ENCODE measurements around the gene ICAM4. TPM values are rescaled to one million over a fixed set of nuclear protein-coding genes. Genes with fewer than 3 reads are reported as not detected.
A peak's percentile ranks its signal among the peaks of the same experiment; 100 is the strongest.

Gene ICAM4
- total RNA-seq, 1 donor from 2014 or later: 2.6 TPM

DNA sequence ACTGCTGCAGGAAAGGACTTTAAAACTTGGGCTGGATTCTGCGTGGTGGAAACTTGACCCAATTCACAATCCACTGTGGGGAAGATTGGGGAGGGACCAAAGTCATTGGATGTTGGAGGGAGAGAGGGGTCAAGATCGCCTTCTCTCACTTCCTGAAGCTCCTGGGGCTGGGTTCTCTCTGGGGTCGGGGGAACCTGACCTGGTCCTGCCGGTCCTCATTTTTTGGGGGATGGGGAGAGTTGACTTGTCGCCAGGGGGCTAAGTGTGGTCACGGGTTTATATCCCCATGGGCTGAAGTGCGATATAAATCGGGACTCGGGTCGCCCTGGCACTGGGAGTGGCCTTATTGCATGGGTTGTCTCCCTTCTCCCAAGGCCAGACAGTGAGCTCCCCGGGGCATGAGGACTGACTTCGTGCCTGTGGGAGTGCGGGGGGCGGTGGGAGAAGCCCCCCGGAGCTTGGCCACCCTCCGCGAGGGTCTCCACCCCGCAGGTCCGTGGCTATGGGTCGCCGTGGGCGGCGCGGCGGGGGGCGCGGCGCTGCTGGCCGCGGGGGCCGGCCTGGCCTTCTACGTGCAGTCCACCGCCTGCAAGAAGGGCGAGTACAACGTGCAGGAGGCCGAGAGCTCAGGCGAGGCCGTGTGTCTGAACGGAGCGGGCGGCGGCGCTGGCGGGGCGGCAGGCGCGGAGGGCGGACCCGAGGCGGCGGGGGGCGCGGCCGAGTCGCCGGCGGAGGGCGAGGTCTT is 9.3 kb downstream of the ICAM4 start:
- Histone ChIP-seq H3K27me3 (ENCODE audit: control insufficient read depth in 3 of 3, insufficient read depth in 3 of 3, low read length in 3 of 3) (peaks cover 58 to 68% (median 68%) of the 10 kb centered on the region in 3 donors), H3K4me3 (ENCODE audit: low read length in 3 of 3) (peak overlapping the region in 2 of 3 donors; percentile 32 to 35), H3K4me1 (ENCODE audit: control insufficient read depth in 3 of 3, insufficient read depth in 3 of 3, low read length in 3 of 3) (peaks cover 25 to 41% (median 30%) of the 10 kb centered on the region in 3 donors)

DNA sequence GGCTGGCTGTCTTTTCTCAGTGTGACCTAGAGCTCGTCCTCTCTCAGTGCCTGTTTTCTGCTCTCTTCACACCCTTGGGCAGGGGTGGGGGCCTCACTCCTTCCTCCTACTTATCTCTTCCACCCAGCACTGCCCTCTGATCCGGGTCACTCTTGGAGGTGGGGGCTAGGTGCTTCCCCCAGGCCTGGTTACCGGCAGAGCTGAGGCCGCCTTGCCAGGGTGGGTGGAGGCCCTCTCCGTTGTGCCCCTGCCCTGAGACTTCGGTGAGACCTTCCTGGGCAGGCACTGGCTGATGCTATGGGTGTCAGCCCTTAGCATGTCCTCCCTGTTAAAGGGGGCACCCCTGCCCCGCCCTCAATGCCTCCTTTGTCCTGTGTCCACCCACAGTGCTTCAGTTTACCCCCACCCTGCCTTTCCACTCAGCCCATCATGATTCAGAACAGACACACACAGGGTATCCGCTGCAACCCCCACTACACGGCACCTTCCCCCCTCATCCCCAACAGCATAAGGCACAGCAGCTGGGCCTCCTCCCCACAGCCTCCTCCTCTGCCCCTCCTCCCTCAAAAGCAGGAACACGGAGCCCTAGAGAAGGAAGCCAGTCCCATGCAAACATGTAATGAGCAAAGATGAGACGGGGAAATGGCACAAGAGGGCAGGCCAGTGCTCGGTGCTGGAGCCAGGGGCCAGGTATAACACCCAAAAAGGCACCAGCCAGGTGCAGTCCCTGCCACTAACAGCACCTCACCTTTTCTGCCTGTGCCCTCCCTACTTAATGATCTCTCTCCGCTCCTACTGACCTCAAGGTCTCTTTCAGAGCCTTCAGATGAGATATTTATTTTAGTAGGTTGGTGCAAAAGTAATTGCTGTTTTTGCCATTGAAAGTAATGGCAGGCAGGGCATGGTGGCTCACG is 13.0 kb downstream of the ICAM4 start:
- Histone ChIP-seq H3K27me3 (ENCODE audit: control insufficient read depth in 3 of 3, insufficient read depth in 3 of 3, low read length in 3 of 3) (peaks cover 21 to 38% (median 37%) of the 10 kb centered on the region in 3 donors), H3K9ac (ENCODE audit: low read depth in 1 of 3, low read length in 3 of 3) (no peak overlapping the region)

More for the DNA sequence above, 9.3 kb downstream of the ICAM4 start:
- Histone ChIP-seq H3K36me3 (ENCODE audit: control insufficient read depth in 3 of 3, insufficient read depth in 3 of 3, low read length in 3 of 3) (no peaks in the 10 kb centered on the region), H3K9ac (ENCODE audit: low read depth in 1 of 3, low read length in 3 of 3) (no peak overlapping the region), H3K9me3 (ENCODE audit: control insufficient read depth in 3 of 3, low read length in 3 of 3) (no peaks in the 10 kb centered on the region), H3K27ac (ENCODE audit: low read depth, low read length) (no peak overlapping the region)

DNA sequence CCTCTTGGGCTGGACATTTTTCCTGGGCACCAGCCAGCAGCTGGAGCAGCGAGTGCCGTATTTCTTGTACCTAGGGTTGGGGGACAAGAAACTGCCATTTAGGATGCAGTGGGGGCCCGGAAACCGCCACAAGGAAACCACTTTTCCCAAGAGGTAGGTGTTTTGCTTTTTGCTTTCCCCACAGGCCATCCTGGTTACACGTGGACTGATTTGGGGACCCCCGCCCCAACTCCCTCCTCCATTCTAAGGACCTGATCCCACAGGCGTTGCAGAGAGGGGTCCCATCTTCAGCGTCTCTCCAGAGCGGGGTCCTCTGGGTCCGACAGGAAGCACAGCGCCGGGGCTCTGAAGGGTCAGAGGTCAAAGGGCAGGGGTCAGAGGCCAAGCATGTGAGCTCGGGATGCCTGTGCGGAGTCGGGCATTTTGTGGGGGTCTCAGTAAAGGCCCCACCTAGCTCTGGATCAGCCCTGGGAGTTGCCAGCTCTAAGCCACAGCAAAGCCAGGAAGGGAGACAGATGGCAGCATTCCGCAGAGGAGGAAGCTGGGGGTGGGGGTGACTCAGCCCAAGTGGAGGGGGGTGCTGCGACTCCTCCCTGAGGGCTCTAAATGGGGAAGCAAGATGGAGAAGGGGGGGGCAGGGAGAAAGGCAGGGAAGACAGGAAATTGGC is 18.5 kb downstream of the ICAM4 start:
- Histone ChIP-seq H3K4me3 (ENCODE audit: low read length in 3 of 3) (no peak overlapping the region), H3K36me3 (ENCODE audit: control insufficient read depth in 3 of 3, insufficient read depth in 3 of 3, low read length in 3 of 3) (peaks cover 0 to 5% (median 3%) of the 10 kb centered on the region in 3 donors), H3K27me3 (ENCODE audit: control insufficient read depth in 3 of 3, insufficient read depth in 3 of 3, low read length in 3 of 3) (peaks cover 0 to 8% (median 7%) of the 10 kb centered on the region in 3 donors), H3K27ac (ENCODE audit: low read depth, low read length) (no peak overlapping the region), H3K4me1 (ENCODE audit: control insufficient read depth in 3 of 3, insufficient read depth in 3 of 3, low read length in 3 of 3) (no peaks in the 10 kb centered on the region), H3K9ac (ENCODE audit: low read depth in 1 of 3, low read length in 3 of 3) (no peak overlapping the region), H3K9me3 (ENCODE audit: control insufficient read depth in 3 of 3, low read length in 3 of 3) (no peaks in the 10 kb centered on the region)

More for the DNA sequence above, 13.0 kb downstream of the ICAM4 start:
- Histone ChIP-seq H3K4me1 (ENCODE audit: control insufficient read depth in 3 of 3, insufficient read depth in 3 of 3, low read length in 3 of 3) (peaks cover 5 to 14% (median 8%) of the 10 kb centered on the region in 3 donors), H3K36me3 (ENCODE audit: control insufficient read depth in 3 of 3, insufficient read depth in 3 of 3, low read length in 3 of 3) (no peaks in the 10 kb centered on the region), H3K4me3 (ENCODE audit: low read length in 3 of 3) (no peak overlapping the region), H3K27ac (ENCODE audit: low read depth, low read length) (no peak overlapping the region), H3K9me3 (ENCODE audit: control insufficient read depth in 3 of 3, low read length in 3 of 3) (no peaks in the 10 kb centered on the region)

DNA sequence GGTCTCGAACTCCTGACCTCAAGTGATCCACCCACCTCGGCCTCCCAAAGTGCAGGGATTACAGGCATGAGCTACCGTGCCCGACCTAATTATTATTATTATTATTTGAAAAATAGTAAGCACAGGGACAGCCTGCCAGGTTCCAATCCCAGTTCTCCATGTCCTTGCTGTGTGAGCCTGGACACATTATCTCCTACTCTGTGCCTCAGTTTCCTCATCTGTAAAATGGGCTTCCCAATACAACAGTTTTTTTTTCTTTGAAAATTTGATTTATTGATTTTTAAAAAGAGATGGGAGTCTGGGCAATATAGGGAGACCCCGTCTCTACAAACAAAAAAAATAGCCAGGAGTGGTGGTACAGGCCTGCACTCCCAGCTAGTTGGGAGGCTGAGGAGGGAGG is 19.6 kb downstream of the ICAM4 start:
- H3K4me1 ChIP-seq (ENCODE audit: control insufficient read depth in 3 of 3, insufficient read depth in 3 of 3, low read length in 3 of 3): no peaks in the 10 kb centered on the region
- no peaks in the 10 kb centered on the region for H3K9me3 ChIP-seq (ENCODE audit: control insufficient read depth in 3 of 3, low read length in 3 of 3)
- H3K9ac ChIP-seq (ENCODE audit: low read depth in 1 of 3, low read length in 3 of 3): no peak overlapping the region
- peaks cover 0 to 11% (median 10%) of the 10 kb centered on the region in 3 donors for H3K36me3 ChIP-seq (ENCODE audit: control insufficient read depth in 3 of 3, insufficient read depth in 3 of 3, low read length in 3 of 3)
- no peak overlapping the region for H3K4me3 ChIP-seq (ENCODE audit: low read length in 3 of 3)
- no peak overlapping the region for H3K27ac ChIP-seq (ENCODE audit: low read depth, low read length)
- peaks cover 0 to 8% (median 7%) of the 10 kb centered on the region in 3 donors for H3K27me3 ChIP-seq (ENCODE audit: control insufficient read depth in 3 of 3, insufficient read depth in 3 of 3, low read length in 3 of 3)

DNA sequence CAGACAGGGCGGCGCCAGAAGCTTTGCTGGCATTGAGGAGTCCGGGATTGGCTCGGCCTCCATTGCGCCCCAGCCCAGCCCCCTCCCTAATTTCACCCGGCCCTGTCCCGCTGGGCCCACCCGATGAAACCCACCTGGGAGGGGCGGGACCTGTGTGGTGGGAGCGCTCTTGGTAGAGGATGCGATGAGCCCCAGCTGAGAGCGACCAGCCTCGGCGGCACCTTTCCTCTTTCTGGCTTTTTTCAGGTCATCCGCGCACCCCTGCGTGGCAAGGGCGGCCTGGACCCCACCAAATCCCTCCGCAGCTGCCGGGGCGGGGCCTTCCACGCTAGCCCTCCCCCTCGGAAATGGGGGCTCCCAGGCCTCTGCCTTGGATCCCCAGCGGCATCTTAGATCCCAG is 22.7 kb downstream of the ICAM4 start, which contains the start of gene ZGLP1:
Gene ZGLP1 (minus strand): TSS at position 393 of the 400 bp plus-strand sequence.
- Histone ChIP-seq H3K27ac (ENCODE audit: low read depth, low read length) (no peak within 1 kb of the TSS), H3K27me3 (ENCODE audit: control insufficient read depth in 3 of 3, insufficient read depth in 3 of 3, low read length in 3 of 3) (no peaks in the 10 kb centered on the region), H3K9me3 (ENCODE audit: control insufficient read depth in 3 of 3, low read length in 3 of 3) (no peaks in the 10 kb centered on the region), H3K4me1 (ENCODE audit: control insufficient read depth in 3 of 3, insufficient read depth in 3 of 3, low read length in 3 of 3) (peaks cover 0 to 1% (median 0%) of the 10 kb centered on the region in 3 donors), H3K9ac (ENCODE audit: low read depth in 1 of 3, low read length in 3 of 3) (no peak within 1 kb of the TSS), H3K36me3 (ENCODE audit: control insufficient read depth in 3 of 3, insufficient read depth in 3 of 3, low read length in 3 of 3) (peaks cover 0 to 15% (median 15%) of the 10 kb centered on the region in 3 donors), H3K4me3 (ENCODE audit: low read length in 3 of 3) (no peak within 1 kb of the TSS)

DNA sequence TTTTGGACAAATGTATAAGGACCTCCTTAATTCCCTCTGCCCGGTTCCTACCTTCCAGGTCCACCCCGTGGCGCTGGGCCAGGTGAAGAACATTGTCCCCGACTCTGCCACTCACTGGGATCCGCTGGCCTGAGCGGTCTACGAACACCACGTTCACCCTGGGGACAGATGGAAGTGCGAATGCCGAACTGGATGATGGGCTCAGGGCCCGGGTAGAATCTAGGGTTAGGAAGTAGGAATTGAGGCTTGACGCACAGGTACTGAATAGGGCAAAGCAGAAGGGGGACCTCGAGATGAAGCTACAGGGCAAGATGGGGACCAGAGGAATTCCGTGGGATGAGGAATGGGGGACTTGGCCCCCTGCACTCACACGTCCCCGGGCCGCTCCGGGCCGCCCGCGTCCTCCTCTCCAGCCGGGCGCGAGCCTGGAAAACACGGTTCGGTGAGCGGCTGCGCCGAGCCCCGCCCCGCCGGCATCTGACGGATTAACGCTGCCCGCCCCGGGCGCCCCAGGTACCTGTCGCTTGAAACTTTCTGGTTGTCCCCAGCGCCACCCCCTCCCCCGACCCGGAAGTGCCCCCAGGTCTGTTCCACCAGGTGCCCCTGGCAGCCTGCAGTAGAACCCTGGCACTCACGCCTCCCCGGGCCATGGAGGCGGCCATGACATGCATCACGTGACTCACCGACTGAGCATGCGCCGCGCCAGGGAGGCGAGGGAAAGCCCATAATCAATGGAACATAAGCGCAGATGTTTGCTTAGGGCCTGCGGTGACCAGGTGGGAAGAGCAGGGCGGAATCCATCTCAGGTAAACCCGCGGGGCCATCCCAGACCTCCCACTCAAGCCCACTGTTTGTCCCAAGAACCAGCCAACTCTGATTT is 28.8 kb downstream of the ICAM4 start, which contains the start of gene FDX2:
Gene FDX2 (minus strand): TSS at position 681 of the 880 bp plus-strand sequence. CDS start 19 bp downstream, at position 662.
- Histone ChIP-seq H3K4me3 (ENCODE audit: low read length in 3 of 3) (peak within 1 kb of the TSS; percentile 86 to 98 (median 96)), H3K27ac (ENCODE audit: low read depth, low read length) (peak within 1 kb of the TSS; percentile 13), H3K4me1 (ENCODE audit: control insufficient read depth in 3 of 3, insufficient read depth in 3 of 3, low read length in 3 of 3) (peaks cover 4 to 16% (median 9%) of the 10 kb centered on the region in 3 donors), H3K27me3 (ENCODE audit: control insufficient read depth in 3 of 3, insufficient read depth in 3 of 3, low read length in 3 of 3) (no peaks in the 10 kb centered on the region), H3K9ac (ENCODE audit: low read depth in 1 of 3, low read length in 3 of 3) (peak within 1 kb of the TSS; percentile 83 to 92 (median 86)), H3K9me3 (ENCODE audit: control insufficient read depth in 3 of 3, low read length in 3 of 3) (no peaks in the 10 kb centered on the region), H3K36me3 (ENCODE audit: control insufficient read depth in 3 of 3, insufficient read depth in 3 of 3, low read length in 3 of 3) (peaks cover 26 to 37% (median 31%) of the 10 kb centered on the region in 3 donors)

DNA sequence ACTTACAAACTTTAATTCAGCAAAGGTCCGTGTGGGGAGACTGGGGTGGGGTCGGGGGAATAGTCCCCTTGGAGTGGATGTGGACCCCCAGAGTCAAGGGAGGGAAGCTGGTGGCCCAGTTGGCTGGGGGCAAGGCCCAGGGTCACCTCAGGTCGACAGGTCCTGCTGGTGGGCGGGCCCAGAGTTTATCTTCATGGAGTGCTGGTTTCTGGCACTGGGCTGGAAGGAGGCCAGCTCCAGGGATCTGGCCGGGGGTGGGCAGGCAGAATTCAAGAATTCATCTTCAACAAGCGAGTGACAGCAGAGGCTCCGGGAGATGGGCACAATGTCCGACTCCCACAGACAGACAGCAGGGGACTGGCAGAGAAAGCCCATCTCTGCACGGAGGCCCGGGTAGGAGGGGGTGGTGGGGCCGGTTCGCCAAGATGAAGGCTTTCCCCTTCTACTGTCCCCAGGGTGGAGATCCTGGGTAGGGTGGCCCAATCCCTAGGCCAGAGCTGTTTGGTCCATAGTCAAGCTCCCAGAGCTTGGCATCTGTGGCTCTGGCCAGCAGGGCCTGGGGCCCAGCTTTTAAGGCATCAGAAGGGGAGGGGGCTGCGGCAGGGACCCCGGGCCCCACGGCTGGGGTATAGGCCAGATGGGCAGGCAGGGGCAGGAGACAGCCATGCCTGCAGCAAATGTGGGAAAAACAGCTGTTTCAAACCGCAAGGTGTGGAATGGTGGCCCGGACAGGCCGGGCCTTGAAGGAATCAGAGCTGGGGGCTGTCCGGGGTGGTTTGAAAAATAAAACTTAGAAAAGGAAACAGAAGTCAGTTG is 29.7 kb downstream of the ICAM4 start:
- H3K9me3 ChIP-seq (ENCODE audit: control insufficient read depth in 3 of 3, low read length in 3 of 3): no peaks in the 10 kb centered on the region
- peaks cover 31 to 40% (median 31%) of the 10 kb centered on the region in 3 donors for H3K36me3 ChIP-seq (ENCODE audit: control insufficient read depth in 3 of 3, insufficient read depth in 3 of 3, low read length in 3 of 3)
- H3K27ac ChIP-seq (ENCODE audit: low read depth, low read length): peak overlapping the region; percentile 13
- H3K9ac ChIP-seq (ENCODE audit: low read depth in 1 of 3, low read length in 3 of 3): peak overlapping the region in 1 of 3 donors; percentile 86
- no peak overlapping the region for H3K4me3 ChIP-seq (ENCODE audit: low read length in 3 of 3)
- H3K4me1 ChIP-seq (ENCODE audit: control insufficient read depth in 3 of 3, insufficient read depth in 3 of 3, low read length in 3 of 3): peaks cover 4 to 16% (median 9%) of the 10 kb centered on the region in 3 donors
- no peaks in the 10 kb centered on the region for H3K27me3 ChIP-seq (ENCODE audit: control insufficient read depth in 3 of 3, insufficient read depth in 3 of 3, low read length in 3 of 3)

DNA sequence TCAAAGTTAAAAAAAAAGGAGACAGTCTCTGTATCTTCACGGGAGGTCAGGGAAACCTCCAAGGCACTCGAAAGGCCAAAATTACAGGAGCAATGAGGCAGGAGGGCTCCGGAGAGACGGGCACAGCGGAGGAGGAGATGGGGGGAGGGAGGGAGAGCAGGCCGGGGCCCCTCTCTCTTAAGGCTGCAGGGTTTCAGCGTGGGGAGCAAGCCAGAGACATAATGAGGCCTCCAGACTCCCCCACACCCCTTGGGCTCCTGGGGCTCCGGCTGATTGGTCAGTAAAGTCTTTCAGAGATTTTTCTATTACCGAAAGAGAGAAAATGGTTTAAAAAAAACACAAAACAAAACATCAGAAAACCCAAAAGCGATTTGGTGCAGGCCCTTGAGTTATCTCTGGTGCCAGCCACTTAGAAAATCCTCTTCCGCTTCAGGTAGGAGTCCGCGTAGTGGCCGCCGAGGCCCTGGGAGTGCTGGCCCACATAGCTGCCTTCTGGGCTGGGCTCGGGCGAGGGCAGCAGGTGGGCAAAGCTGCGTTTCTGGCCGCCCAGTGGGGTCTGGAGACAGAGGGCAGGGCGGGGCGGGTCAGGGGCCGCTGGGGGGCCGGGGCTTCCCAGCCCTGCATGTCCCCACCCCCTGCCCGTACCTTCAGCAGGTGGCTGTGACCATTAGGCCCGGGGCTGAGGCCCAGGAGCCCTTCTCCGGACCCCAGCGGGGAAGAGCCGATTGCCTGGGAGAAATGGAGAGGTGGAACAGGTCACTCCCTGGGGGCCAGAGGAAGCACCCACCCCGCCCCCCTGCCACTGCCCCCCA is 30.5 kb downstream of the ICAM4 start:
- Histone ChIP-seq H3K4me3 (ENCODE audit: low read length in 3 of 3) (no peak overlapping the region), H3K9me3 (ENCODE audit: control insufficient read depth in 3 of 3, low read length in 3 of 3) (no peaks in the 10 kb centered on the region)

More for the DNA sequence above, 30.5 kb downstream of the ICAM4 start:
- H3K9ac ChIP-seq (ENCODE audit: low read depth in 1 of 3, low read length in 3 of 3): peak overlapping the region in 1 of 3 donors; percentile 14
- no peak overlapping the region for H3K27ac ChIP-seq (ENCODE audit: low read depth, low read length)
- H3K4me1 ChIP-seq (ENCODE audit: control insufficient read depth in 3 of 3, insufficient read depth in 3 of 3, low read length in 3 of 3): peaks cover 4 to 16% (median 9%) of the 10 kb centered on the region in 3 donors
- peaks cover 35 to 48% (median 39%) of the 10 kb centered on the region in 3 donors for H3K36me3 ChIP-seq (ENCODE audit: control insufficient read depth in 3 of 3, insufficient read depth in 3 of 3, low read length in 3 of 3)
- H3K27me3 ChIP-seq (ENCODE audit: control insufficient read depth in 3 of 3, insufficient read depth in 3 of 3, low read length in 3 of 3): no peaks in the 10 kb centered on the region

Measured in skeletal muscle tissue (tissue), 4 donors.